Measurements from ENCODE around the gene NFATC2. TPM values are rescaled to one million over a fixed set of nuclear protein-coding genes. Genes with fewer than 3 reads are reported as not detected.

The NFATC2 gene
- total RNA-seq, 1 experiment from 2014 or later = 5.0 TPM

DNA sequence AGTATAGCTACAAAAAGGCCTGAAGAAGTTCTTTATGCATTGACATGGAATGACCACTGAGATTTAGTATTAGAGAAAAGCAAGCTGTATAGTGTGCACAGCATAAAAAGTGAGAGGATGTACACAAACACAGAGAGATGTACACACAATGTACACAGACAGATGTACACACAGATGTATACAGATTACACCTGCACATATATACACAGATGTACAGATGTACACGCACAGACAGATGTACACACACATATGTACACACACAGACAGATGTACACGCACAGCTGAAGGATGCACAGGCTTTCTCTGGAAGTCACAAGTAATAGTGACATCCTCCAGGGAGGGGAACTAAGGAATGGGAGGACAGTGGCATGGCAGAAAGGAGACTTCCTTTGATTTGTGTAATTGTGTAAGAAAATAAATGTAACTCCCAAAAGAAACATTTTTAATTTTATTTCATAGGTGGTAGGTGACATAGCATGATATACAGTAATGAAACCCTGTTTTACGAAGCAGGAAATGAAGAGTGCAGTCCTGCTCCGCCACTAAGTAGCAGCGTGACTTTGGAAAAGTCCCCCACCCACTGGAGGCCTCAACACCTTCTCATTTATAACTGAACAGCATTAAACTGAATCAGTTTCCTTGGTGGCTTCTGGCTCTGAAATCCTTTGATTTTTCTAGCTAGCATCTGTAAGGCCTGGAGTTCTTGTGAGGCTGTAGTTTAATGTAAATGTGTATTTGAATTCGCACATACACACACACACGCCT, 14.1 kb downstream of the NFATC2 start:
- DNase-seq (ENCODE audit: low read depth, low spot score) (no peak), ATAC-seq (no peak)
- Histone ChIP-seq H3K4me3 (replicated peaks in 1 of 2; ENCODE audit: low read depth in 1 of 2, low read length in 2 of 2) (no peak overlapping the region), H3K27me3 (ENCODE audit: insufficient read depth, low read length) (no peaks in the 10 kb centered on the region), H3K36me3 (ENCODE audit: control insufficient read depth in 1 of 2, insufficient read depth in 2 of 2, low read length in 2 of 2) (no peaks in the 10 kb centered on the region), H4K20me1 (ENCODE audit: insufficient read depth) (no peaks in the 10 kb centered on the region), H3K27ac (ENCODE audit: low read depth, low read length) (no peak overlapping the region), H3K9ac (ENCODE audit: low read length) (no peak overlapping the region), H3K79me2 (ENCODE audit: insufficient read depth, low read length) (no peaks in the 10 kb centered on the region), H2AFZ (ENCODE audit: low read depth, low read length, poor library complexity, severe bottlenecking) (no peak overlapping the region), H3K4me2 (ENCODE audit: low read length) (no peak overlapping the region), H3K4me1 (ENCODE audit: control insufficient read depth in 1 of 2, insufficient read depth in 2 of 2, low read length in 2 of 2) (peaks cover 30 to 37% of the 10 kb centered on the region in 2 experiments), H3K9me2 (ENCODE audit: insufficient read depth) (no peaks in the 10 kb centered on the region), H3K9me3 (ENCODE audit: control insufficient read depth in 1 of 2, insufficient read depth in 1 of 2, low read depth in 1 of 2, low read length in 2 of 2) (no peaks in the 10 kb centered on the region)
- TF ChIP-seq TCF7L2 (IDR thresholded peaks at IDR 0.05; ENCODE audit: borderline replicate concordance, extremely low read depth, insufficient read depth, insufficient read length) (no peak), FOSL1 (IDR thresholded peaks at IDR 0.05; ENCODE audit: low read depth) (no peak), RAD21 (IDR thresholded peaks at IDR 0.05; ENCODE audit: low read depth) (no peak), POLR2A (IDR thresholded peaks at IDR 0.05; ENCODE audit: borderline replicate concordance, extremely low read depth, insufficient read depth, insufficient read length) (no peak), JUND (IDR thresholded peaks at IDR 0.05) (no peak), EZH2 (IDR thresholded peaks at IDR 0.05) (no peak), SRF (IDR thresholded peaks at IDR 0.05; ENCODE audit: low read depth) (no peak), CBX3 (IDR thresholded peaks at IDR 0.05; ENCODE audit: low read depth) (no peak), SP1 (IDR thresholded peaks at IDR 0.05; ENCODE audit: low read depth) (no peak), ZNF274 (IDR thresholded peaks at IDR 0.05; ENCODE audit: low read depth, low read length) (no peak), CEBPB (IDR thresholded peaks at IDR 0.05; ENCODE audit: low read depth) (no peak), EZH2phosphoT487 (IDR thresholded peaks at IDR 0.05; ENCODE audit: borderline replicate concordance) (no peak), YY1 (IDR thresholded peaks at IDR 0.05; ENCODE audit: extremely low read depth, insufficient replicate concordance, low read depth, low read length) (no peak)
- TF ChIP-seq, protein P1, sequence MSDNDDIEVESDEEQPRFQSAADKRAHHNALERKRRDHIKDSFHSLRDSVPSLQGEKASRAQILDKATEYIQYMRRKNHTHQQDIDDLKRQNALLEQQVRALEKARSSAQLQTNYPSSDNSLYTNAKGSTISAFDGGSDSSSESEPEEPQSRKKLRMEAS (IDR thresholded peaks at IDR 0.05) = no peak
- TF ChIP-seq, protein P2, sequence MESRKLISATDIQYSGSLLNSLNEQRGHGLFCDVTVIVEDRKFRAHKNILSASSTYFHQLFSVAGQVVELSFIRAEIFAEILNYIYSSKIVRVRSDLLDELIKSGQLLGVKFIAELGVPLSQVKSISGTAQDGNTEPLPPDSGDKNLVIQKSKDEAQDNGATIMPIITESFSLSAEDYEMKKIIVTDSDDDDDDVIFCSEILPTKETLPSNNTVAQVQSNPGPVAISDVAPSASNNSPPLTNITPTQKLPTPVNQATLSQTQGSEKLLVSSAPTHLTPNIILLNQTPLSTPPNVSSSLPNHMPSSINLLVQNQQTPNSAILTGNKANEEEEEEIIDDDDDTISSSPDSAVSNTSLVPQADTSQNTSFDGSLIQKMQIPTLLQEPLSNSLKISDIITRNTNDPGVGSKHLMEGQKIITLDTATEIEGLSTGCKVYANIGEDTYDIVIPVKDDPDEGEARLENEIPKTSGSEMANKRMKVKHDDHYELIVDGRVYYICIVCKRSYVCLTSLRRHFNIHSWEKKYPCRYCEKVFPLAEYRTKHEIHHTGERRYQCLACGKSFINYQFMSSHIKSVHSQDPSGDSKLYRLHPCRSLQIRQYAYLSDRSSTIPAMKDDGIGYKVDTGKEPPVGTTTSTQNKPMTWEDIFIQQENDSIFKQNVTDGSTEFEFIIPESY (IDR thresholded peaks at IDR 0.05; ENCODE audit: extremely low read depth, insufficient replicate concordance, low read length) = no peak
- TF ChIP-seq, protein P3, sequence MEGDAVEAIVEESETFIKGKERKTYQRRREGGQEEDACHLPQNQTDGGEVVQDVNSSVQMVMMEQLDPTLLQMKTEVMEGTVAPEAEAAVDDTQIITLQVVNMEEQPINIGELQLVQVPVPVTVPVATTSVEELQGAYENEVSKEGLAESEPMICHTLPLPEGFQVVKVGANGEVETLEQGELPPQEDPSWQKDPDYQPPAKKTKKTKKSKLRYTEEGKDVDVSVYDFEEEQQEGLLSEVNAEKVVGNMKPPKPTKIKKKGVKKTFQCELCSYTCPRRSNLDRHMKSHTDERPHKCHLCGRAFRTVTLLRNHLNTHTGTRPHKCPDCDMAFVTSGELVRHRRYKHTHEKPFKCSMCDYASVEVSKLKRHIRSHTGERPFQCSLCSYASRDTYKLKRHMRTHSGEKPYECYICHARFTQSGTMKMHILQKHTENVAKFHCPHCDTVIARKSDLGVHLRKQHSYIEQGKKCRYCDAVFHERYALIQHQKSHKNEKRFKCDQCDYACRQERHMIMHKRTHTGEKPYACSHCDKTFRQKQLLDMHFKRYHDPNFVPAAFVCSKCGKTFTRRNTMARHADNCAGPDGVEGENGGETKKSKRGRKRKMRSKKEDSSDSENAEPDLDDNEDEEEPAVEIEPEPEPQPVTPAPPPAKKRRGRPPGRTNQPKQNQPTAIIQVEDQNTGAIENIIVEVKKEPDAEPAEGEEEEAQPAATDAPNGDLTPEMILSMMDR (IDR thresholded peaks at IDR 0.05 in 2 of 3, conservative IDR thresholded peaks at IDR 0.05 in 1 of 3; ENCODE audit: borderline replicate concordance in 1 of 3, insufficient read depth in 1 of 3, low read depth in 2 of 3, low read length in 2 of 3) = no peak
- TF ChIP-seq, protein P4, sequence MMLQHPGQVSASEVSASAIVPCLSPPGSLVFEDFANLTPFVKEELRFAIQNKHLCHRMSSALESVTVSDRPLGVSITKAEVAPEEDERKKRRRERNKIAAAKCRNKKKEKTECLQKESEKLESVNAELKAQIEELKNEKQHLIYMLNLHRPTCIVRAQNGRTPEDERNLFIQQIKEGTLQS (IDR thresholded peaks at IDR 0.05) = no peak
- TF ChIP-seq, protein P5, sequence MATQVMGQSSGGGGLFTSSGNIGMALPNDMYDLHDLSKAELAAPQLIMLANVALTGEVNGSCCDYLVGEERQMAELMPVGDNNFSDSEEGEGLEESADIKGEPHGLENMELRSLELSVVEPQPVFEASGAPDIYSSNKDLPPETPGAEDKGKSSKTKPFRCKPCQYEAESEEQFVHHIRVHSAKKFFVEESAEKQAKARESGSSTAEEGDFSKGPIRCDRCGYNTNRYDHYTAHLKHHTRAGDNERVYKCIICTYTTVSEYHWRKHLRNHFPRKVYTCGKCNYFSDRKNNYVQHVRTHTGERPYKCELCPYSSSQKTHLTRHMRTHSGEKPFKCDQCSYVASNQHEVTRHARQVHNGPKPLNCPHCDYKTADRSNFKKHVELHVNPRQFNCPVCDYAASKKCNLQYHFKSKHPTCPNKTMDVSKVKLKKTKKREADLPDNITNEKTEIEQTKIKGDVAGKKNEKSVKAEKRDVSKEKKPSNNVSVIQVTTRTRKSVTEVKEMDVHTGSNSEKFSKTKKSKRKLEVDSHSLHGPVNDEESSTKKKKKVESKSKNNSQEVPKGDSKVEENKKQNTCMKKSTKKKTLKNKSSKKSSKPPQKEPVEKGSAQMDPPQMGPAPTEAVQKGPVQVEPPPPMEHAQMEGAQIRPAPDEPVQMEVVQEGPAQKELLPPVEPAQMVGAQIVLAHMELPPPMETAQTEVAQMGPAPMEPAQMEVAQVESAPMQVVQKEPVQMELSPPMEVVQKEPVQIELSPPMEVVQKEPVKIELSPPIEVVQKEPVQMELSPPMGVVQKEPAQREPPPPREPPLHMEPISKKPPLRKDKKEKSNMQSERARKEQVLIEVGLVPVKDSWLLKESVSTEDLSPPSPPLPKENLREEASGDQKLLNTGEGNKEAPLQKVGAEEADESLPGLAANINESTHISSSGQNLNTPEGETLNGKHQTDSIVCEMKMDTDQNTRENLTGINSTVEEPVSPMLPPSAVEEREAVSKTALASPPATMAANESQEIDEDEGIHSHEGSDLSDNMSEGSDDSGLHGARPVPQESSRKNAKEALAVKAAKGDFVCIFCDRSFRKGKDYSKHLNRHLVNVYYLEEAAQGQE (IDR thresholded peaks at IDR 0.05; ENCODE audit: low read depth) = no peak
- BruUV-seq (replicated peaks) = no TSS peak
- intact Hi-C loops (cut with micrococcal nuclease) = no loop called here
- ChIA-PET RAD21 (ENCODE audit: low non-redundant PET in 1 of 2, low total read pairs in 2 of 2, uncharacterized antibody in 2 of 2, unreplicated experiment in 2 of 2) (no interaction called here), CTCF (no interaction called here), POLR2A (no interaction called here)

Data from HCT116 (cell line).